Coronary artery (tissue), 2 donors: ENCODE data around the gene TFB2M.
"Not testable (repeated sequence)": the region's sequence is repeated elsewhere in the genome, so short reads cannot be mapped to it uniquely, and the experiment has no call there.

ENCODE experiments used
- DNase-seq: peaks from one replicate; pipeline ENCODE4 v3.0.0-alpha.2; 2017; ENCODE audit warnings: low spot score
- H3K27ac ChIP-seq, 2 donors: fragments of 200-600 bp; sonication (generic); one replicate each; pipeline ENCODE4 v1.5.1; 2016 to 2019
- H3K4me3 ChIP-seq: fragments of 200-600 bp; sonication (generic); 2 replicates; pipeline ENCODE4 v1.5.1; 2016; ENCODE audit warnings: mild to moderate bottlenecking, moderate library complexity
- CTCF ChIP-seq: fragments of 200-600 bp; sonication (generic); IDR thresholded peaks from one replicate; pipeline ENCODE4 v1.5.1; 2019; ENCODE audit warnings: antibody characterized with exemption

Gene TFB2M

DNA sequence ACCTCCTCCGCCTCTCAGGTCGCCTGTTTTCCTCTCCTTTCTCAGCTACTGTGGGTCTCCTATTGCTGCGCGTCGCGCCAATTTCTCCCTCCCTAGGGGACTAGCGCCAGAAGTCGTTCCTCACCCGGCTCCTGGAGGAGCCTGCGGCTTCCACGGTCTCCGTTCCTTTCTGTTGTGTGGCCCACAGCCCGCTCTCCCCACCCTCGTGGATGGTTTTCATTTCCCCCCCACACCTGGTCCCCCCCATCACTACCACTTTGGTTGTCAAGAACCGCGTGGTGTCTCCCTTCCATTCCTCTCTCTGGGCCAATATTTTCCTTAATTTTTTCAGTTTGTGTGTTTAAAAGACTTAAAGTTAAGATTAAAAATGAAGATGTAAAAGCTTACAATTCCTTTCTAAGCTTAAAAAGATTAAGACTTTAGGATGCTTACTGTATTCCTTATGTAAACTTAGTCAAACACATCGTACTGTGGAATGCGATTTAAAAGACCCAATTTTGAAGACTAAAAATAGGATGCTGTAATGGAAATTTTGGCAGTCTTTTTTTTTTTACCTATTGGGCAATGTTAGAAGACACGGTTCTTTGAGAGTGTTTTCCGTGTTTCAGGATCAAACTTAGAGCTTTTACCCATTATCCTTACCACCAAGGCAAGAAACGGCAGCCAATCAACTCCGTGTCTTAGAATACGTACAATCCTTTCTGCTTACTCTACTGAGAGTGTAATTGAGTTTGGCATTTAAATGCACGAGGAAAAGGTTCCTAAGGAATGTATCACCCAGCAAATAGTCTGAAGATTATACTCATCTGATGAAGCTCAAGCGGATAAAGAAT, 968 bp upstream of the TFB2M start:
- no peak for TF ChIP-seq CTCF
- Histone ChIP-seq H3K27ac (peak overlapping the region; percentile 92 to 97), H3K4me3 (peak overlapping the region; percentile 75)
- peak; percentile 83 for DNase-seq

GRCh38 chr1:246565751-246566127, 322 bp downstream of the TFB2M start:
- TF ChIP-seq CTCF, result no peak
- peak overlapping the region; percentile 92 to 97 for H3K27ac ChIP-seq
- DNase-seq, result no peak
- peak overlapping the region; percentile 75 for H3K4me3 ChIP-seq

- Histone ChIP-seq H3K4me3 (peak overlapping the region; percentile 75), H3K27ac (peak overlapping the region; percentile 92 to 97)
- no peak for TF ChIP-seq CTCF
- no peak for DNase-seq
Observed at GRCh38 chr1:246564839-246565750, 966 bp downstream of the TFB2M start.

DNA sequence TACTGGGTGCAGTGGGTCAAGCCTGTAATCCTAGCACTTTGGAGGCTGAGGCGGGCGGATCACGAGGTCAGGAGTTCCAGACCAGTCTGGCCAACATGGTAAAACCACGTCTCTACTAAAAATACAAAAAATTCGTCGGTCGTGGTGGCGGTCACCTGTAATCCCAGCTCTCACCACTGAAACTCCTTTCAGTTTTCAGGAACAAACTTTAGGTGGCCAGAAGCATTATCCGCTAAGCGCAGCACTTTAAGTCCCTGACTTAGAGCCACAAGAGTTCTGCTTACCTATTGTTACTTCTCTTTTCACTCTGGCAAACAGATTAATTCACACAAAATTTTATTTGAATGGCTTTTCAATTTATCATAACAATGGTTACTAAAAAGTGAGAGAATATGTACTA, 5.2 kb downstream of the TFB2M start:
- H3K4me3 ChIP-seq, H3K27ac ChIP-seq, DNase-seq: not testable (repeated sequence)

DNA sequence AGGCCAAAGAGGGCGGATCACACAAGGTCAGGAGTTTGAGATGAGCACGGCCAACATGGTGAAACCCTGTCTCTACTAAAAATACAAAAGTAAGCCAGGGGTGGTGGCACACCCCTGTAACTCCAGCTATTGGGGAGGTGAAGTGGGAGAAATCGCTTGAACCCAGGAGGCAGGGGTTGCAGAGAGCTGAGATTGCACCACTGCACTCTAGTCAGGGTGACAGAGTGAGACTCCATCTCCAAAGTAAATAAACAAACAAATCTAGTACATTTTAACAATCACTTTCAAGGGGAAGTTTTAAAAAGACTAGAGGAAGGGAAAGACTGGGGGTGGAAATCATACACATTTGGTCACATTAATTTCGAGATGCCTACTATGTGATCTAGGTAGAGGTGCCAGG, 6.8 kb downstream of the TFB2M start:
- Histone ChIP-seq H3K27ac (no peak overlapping the region), H3K4me3 (no peak overlapping the region)
- TF ChIP-seq CTCF, result no peak
- DNase-seq, result no peak

GRCh38 chr1:246558041-246558440, 8.0 kb downstream of the TFB2M start:
- H3K4me3 ChIP-seq, result no peak overlapping the region
- DNase-seq, result no peak
- H3K27ac ChIP-seq, result no peak overlapping the region
- TF ChIP-seq CTCF, result no peak

DNA sequence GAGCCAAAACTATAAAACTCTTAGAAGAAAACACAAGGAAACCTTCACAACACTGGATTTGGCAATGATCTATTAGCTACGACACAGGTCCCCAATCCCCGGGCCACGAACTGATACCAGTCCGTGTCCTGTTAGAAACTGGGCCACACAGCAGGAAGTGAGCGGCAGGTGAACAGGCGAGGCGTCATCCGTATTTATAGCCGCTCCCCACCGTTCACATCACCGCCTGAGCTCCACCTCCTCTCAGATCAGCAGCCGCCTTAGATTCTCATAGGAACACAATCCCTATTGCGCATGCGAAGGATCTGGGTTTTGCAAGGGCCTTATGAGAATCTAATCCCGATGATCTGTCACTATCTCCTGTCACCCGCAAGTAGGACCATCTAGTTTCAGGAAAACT, 11.9 kb downstream of the TFB2M start:
- Histone ChIP-seq H3K4me3 (no peak overlapping the region), H3K27ac (no peak overlapping the region)
- TF ChIP-seq CTCF, result no peak
- no peak for DNase-seq
